GM19397 (cell line): ENCODE data around the gene LRRN4CL.
"Not testable (repeated sequence)": the region's sequence is repeated elsewhere in the genome, so short reads cannot be mapped to it uniquely, and the experiment has no call there.

ENCODE experiments used
- ATAC-seq: cut with Tn5 transposase; IDR thresholded peaks from one replicate; pipeline ENCODE4 v1.9.1; 2021; ENCODE audit warnings: mild to moderate bottlenecking, moderate library complexity; ENCODE audit not compliant: unreplicated experiment

LRRN4CL gene

DNA sequence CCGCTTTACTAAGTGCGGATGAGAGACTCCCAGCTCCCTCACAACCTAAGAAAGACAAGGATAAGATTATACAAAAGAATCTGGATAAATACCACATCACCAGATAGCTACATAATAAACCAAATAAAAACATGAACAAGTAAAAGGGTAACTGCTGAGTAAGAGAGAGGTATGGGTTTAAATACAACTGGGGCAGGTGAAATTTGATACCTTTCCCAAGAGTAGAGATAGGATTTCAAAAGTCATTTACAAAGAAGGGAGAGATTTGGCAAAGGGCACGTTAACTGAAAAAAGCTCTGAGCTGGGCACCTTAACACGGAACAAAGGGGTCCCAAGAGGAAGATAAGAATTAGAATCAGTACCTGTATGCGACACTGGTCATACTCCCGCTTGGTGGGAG lies 12.2 kb downstream of the LRRN4CL start:
- ATAC-seq, result no peak

- ATAC-seq, result no peak
These were observed 12.6 kb downstream of the LRRN4CL start for GRCh38 chr11:62676698-62677097.

DNA sequence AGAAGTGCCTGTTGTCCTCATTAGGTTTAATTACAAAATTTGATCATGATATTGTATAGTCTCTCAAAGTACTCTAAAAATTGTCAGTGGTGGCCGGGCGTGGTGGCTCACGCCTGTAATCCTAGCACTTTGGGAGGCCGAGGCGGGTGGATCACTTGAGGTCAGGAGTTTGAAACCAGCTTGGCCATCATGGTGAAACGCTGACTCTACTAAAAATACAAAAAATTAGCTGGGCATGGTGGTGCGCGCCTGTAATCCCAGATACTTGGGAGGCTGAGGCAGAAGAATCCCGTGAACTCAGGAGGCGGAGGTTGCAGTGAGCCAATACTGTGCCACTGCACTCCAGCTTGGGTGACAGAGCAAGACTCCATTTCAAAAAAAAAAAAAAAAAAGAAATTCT lies 13.9 kb downstream of the LRRN4CL start:
- not testable (repeated sequence) for ATAC-seq

GRCh38 chr11:62673196-62673525 lies 16.2 kb downstream of the LRRN4CL start:
- ATAC-seq, result no peak

DNA sequence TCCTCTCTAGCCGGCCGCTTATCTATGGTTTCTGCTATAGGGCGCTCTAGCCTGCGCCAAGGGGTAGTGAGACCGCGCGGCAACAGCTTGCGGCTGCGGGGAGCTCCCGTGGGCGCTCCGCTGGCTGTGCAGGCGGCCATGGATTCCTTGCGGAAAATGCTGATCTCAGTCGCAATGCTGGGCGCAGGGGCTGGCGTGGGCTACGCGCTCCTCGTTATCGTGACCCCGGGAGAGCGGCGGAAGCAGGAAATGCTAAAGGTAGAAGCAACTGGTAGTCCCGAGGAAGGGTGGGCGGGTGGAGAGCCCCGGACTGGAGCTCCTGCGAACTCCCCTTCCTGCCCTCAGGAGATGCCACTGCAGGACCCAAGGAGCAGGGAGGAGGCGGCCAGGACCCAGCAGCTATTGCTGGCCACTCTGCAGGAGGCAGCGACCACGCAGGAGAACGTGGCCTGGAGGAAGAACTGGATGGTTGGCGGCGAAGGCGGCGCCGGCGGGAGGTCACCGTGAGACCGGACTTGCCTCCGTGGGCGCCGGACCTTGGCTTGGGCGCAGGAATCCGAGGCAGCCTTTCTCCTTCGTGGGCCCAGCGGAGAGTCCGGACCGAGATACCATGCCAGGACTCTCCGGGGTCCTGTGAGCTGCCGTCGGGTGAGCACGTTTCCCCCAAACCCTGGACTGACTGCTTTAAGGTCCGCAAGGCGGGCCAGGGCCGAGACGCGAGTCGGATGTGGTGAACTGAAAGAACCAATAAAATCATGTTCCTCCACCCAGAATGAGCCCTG lies 17.5 kb downstream of the LRRN4CL start, which contains the start of the genes LBHD1 and UQCC3:
Gene LBHD1 (minus strand): TSS at position 660 of the 782 bp plus-strand sequence. CDS start 2,236 bp downstream, outside the sequence.
Gene UQCC3 (plus strand): TSS at position 66 of the 782 bp plus-strand sequence. CDS start 73 bp downstream, at position 139.
- ATAC-seq, result no peak

DNA sequence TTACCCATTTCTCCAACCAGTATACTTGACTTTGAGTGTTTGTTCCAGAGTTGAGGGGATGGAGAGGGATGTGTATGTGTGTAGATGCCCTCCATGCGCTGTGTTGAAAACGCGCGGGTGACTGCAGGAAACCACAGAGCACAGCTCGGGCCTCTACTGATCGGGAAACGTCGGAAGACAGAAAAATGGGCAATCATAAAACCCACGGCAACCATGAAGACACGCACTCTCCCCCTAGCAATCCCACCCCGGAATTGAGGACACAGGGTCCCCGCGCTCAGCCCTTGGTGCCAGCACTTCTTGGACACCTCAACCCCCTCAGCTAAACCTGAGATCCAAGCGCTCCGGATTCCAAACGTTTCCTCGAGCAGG lies 18.1 kb downstream of the LRRN4CL start:
- no peak for ATAC-seq

- no peak for ATAC-seq
These were observed 19.7 kb downstream of the LRRN4CL start for GRCh38 chr11:62669420-62670161.

DNA sequence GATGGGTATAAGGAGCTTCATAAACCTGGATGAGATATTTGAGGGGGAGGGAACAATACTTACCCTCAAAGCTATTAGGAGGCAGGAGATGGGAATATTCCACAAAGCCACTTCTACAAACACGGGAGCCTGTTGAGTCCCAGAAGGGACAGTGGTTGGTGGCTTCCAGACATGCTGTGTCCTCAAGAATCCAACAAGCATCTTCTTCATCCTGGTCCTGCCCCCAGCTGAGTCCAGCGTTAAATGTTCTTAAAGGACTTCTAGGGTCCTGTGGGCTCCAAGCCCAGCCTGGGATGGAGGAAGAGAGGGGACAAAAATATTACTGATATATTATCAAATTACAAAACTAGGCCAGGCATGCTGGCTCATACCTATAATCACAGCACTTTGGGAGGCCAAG lies 21.9 kb downstream of the LRRN4CL start:
- no peak for ATAC-seq

DNA sequence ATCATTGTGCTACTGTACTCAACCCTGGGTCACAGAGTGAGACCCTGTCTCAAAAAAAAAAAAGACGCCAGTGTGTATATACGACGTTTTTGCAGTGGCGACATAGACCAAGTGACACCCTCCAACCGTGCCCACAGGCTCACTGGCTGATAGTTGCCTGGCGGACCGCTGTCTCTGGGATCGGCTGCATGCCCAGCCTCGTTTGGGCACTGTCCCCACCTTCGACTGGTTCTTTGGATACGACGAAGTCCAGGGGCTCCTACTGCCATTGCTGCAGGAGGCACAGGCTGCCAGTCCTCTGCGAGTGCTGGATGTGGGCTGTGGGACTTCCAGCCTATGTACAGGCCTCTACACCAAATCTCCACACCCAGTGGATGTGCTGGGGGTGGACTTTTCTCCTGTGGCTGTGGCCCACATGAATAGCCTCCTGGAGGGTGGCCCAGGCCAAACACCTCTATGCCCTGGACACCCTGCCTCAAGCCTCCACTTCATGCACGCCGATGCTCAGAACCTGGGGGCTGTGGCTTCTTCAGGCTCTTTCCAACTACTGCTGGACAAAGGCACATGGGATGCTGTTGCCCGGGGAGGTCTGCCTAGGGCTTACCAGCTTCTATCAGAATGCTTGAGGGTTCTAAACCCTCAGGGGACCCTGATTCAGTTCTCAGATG lies 22.9 kb downstream of the LRRN4CL start:
- no peak for ATAC-seq

DNA sequence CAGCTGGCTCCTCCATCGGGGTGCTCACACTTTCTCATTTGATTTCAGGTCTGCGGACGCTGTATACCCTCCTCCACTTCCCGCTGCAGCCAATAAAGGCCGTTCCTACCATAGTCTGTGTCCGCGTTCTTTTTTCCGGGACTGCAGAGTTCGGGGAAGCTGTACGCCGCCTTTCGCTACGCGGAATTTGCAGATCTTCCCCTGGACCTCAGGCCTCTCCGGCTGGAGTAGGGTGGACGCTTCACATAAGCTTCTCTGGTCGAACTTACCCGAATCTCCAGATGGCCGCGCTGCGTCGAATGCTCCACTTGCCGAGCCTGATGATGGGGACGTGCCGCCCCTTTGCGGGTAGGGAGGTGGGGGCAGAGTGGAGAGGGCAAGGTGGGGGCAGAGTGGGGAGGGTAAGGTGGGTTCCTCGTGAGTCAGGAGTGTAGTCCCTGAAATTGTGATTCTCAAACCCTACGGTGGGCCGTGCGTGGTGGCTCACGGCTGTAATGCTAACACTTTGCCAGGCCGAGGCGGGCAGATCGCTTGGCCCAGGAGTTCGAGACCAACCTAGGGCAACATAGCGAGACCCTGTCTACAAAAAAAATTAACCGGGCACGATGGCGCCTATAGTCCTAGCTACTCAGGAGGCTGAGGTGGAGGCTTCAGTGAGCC lies 23.6 kb downstream of the LRRN4CL start:
- no peak for ATAC-seq

GRCh38 chr11:62665075-62665598 lies 24.2 kb downstream of the LRRN4CL start, which contains the start of the genes C11orf98 and CSKMT:
Gene C11orf98, minus strand, starts transcription at chr11:62665210. Its CDS starts 41 bp downstream, at chr11:62665169.
Gene CSKMT, plus strand, starts transcription at chr11:62665312. Its CDS starts 568 bp downstream, at chr11:62665880.
- ATAC-seq, result peak; percentile 86

DNA sequence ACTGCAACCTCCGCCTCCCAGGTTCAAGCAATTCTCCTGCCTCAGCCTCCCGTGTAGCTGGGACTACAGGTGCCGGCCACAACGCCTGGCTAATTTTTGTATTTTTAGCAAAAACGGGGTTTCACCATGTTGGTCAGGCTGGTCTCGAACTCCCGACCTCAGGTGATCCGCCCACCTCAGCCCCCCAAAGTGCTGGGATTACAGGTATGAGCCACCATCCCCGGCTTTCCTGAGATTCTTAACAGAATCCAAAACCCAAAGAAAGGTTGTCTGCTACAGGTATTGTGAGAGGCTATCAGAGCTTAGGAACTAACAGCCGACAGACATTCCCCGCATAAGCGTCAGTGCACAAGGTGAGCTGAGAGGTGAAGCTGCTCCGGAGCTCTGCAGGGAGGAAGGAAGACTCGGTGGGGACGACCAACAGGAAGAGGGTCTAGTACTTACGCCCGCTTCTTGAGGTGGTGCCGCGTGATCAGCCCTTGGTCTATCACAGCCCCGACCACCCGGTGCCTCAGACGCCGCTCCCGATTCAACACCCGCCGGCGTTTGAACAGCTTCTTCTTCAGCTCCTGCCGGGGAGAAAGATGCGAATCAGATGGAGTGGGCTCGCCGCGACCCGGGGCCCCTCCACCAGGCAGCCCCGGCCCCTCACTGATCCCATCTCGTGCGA lies 24.8 kb downstream of the LRRN4CL start:
- ATAC-seq, result peak; percentile 16

DNA sequence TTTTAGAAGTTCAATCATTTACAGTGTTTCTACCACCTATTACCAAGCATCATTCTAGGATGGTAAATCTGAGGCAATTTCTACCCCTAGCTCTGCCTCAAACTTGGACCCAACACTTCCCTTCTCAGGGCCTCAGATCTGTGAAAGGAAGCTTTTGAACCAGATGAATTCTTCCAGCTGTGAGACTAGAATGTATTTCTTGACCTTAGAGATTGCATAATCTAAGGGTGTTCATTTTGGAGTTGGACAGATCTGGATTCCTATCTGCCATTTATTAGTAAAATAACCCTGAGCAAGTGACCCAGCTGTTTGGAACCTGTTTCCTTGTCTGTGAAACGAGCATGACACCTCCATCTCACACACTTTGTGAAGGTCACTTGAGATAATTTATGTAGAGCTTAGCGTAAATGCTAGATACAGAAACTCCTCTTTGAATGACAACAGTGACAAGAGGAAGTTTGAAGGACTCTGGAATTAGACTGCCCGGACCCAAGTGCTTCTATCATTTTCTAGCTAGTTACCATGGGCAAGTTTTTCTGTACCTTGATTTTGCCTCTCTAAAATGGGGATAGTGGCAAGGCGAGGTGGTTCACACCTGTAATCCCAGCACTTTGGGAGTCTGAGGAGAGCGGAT lies 32.4 kb downstream of the LRRN4CL start:
- no peak for ATAC-seq

GRCh38 chr11:62654297-62654696 lies 35.0 kb downstream of the LRRN4CL start:
- no peak for ATAC-seq

GRCh38 chr11:62652161-62653006 lies 36.9 kb downstream of the LRRN4CL start:
- peak; percentile 5 for ATAC-seq

DNA sequence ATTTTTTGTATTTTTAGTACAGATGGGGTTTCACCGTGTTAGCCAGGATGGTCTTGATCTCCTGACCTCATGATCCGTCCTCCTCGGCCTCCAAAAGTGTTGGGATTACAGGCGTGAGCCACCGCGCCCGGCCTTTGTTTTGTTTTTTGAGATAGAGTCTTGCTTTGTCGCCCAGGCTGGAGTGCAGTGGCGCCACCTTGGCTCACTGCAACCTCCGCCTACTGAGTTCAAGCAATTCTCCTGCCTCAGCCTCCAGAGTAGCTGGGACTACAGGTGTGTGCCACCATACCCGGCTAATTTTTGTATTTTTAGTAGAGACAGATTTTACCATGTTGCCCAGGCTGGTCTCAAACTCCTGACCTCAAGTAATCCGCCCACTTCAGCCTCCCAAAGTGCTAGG lies 39.0 kb downstream of the LRRN4CL start:
- not testable (repeated sequence) for ATAC-seq

DNA sequence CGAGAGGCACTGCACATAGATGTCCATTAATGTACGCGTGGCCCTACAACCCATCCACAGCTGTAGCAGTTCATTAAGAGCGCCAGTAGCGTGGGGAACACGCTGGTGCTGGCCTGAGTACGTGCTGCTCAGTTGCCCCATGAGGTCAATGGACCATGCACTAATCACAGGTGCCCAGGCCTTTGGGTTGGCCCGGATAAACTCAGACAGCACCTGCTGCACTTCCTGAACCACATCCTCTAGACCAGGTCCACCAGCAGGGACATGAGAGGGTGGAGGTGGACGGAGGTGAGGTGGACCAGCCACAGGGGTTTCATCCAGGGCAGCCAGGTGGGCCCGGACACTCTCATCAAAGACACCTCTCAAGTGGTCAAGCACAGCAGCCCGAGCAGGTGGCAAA lies 39.8 kb downstream of the LRRN4CL start:
- ATAC-seq, result no peak

GRCh38 chr11:62648967-62649364 lies 40.4 kb downstream of the LRRN4CL start:
- ATAC-seq, result no peak
